Measurements from ENCODE around the gene HSFX4.
A peak's percentile ranks its signal among the peaks of the same experiment; 100 is the strongest.
"Not testable (repeated sequence)": the region's sequence is repeated elsewhere in the genome, so short reads cannot be mapped to it uniquely, and the experiment has no call there.

HSFX4 gene

GRCh38 chrX:149938427-149938880 is 9.1 kb downstream of the HSFX4 start, which contains the start of gene EOLA2:
TSS of gene EOLA2 (minus strand) at chrX:149938491. CDS start at chrX:149933874, 4,617 bp downstream.
- peak; percentile 68 for FAIRE-seq

- no peak for FAIRE-seq
These were observed 9.7 kb downstream of the HSFX4 start for GRCh38 chrX:149938881-149939654.

- FAIRE-seq = no peak
These were observed 10.2 kb downstream of the HSFX4 start for GRCh38 chrX:149939655-149939904.

GRCh38 chrX:149939905-149940673 is 10.7 kb downstream of the HSFX4 start:
- peak; percentile 41 for FAIRE-seq

- not testable (repeated sequence) for FAIRE-seq
These were observed 11.3 kb downstream of the HSFX4 start for GRCh38 chrX:149940674-149941024.

- not testable (repeated sequence) for FAIRE-seq
These were observed 15.8 kb downstream of the HSFX4 start for GRCh38 chrX:149945087-149945670.

- not testable (repeated sequence) for FAIRE-seq
These were observed 16.4 kb downstream of the HSFX4 start for GRCh38 chrX:149945820-149946219.

- not testable (repeated sequence) for FAIRE-seq
These were observed 17.6 kb downstream of the HSFX4 start for GRCh38 chrX:149946932-149947331.

- FAIRE-seq = no peak
These were observed 18.6 kb downstream of the HSFX4 start for GRCh38 chrX:149948016-149948415.

GRCh38 chrX:149949743-149950436 is 20.5 kb downstream of the HSFX4 start:
- FAIRE-seq = no peak

- FAIRE-seq = peak; percentile 17
These were observed 21.3 kb downstream of the HSFX4 start for GRCh38 chrX:149950681-149951080.

- FAIRE-seq = no peak
These were observed 32.2 kb downstream of the HSFX4 start for GRCh38 chrX:149961572-149961971.

- FAIRE-seq = no peak
These were observed 32.6 kb downstream of the HSFX4 start for GRCh38 chrX:149962010-149962409.

- peak; percentile 76 for FAIRE-seq
These were observed 33.7 kb downstream of the HSFX4 start for GRCh38 chrX:149962859-149963757.

- FAIRE-seq = no peak
These were observed 49.8 kb downstream of the HSFX4 start for GRCh38 chrX:149979126-149979644.
